Activated CD4-positive, CD25-positive, alpha-beta regulatory T cell treated with anti-CD3 and anti-CD28 coated beads, Interleukin-2, amount 50 U/mL, for 24 hours (primary cell): Measurements from ENCODE around the gene NDUFA11.
A peak's percentile ranks its signal among the peaks of the same experiment; 100 is the strongest.

Source experiments
- ATAC-seq, 2 donors: fragments of 150-1000 bp; cut with Tn5 transposase; one replicate each; pipeline ENCODE4 v1.10.0; 2021; ENCODE audit warnings: mild to moderate bottlenecking in 1 of 2, moderate library complexity in 1 of 2

The NDUFA11 gene

GRCh38 chr19:5905114-5905778, 1.7 kb upstream of the NDUFA11 start:
- ATAC-seq, result no peak

GRCh38 chr19:5904352-5905113, 943 bp upstream of the NDUFA11 start, which contains the start of gene VMAC:
VMAC (plus strand) TSS chr19:5904872; CDS start chr19:5904891, 19 bp downstream.
- ATAC-seq, result peak; percentile 82 to 86

GRCh38 chr19:5903056-5903623, 450 bp downstream of the NDUFA11 start:
- no peak for ATAC-seq

- no peak for ATAC-seq
Measured at GRCh38 chr19:5900976-5901375, 2.6 kb downstream of the NDUFA11 start.

- no peak for ATAC-seq
Measured at GRCh38 chr19:5899728-5900526, 3.7 kb downstream of the NDUFA11 start.

GRCh38 chr19:5897189-5897969, 6.2 kb downstream of the NDUFA11 start:
- no peak for ATAC-seq

- no peak for ATAC-seq
Measured at GRCh38 chr19:5896365-5897076, 7.1 kb downstream of the NDUFA11 start.

GRCh38 chr19:5895890-5896289, 7.7 kb downstream of the NDUFA11 start:
- no peak for ATAC-seq

GRCh38 chr19:5895409-5895808, 8.2 kb downstream of the NDUFA11 start:
- no peak for ATAC-seq

- no peak for ATAC-seq
Measured at GRCh38 chr19:5894704-5895349, 8.8 kb downstream of the NDUFA11 start.

- no peak for ATAC-seq
Measured at GRCh38 chr19:5893907-5894703, 9.5 kb downstream of the NDUFA11 start.

- no peak for ATAC-seq
Measured at GRCh38 chr19:5893296-5893903, 10.2 kb downstream of the NDUFA11 start.

GRCh38 chr19:5892772-5893275, 10.8 kb downstream of the NDUFA11 start:
- ATAC-seq, result no peak

GRCh38 chr19:5891938-5892771, 11.4 kb downstream of the NDUFA11 start:
- peak in 1 of 2 donors; percentile 5 for ATAC-seq

- ATAC-seq, result no peak
Measured at GRCh38 chr19:5891572-5891937, 12.0 kb downstream of the NDUFA11 start.

GRCh38 chr19:5890099-5890498, 13.5 kb downstream of the NDUFA11 start:
- ATAC-seq, result peak in 1 of 2 donors; percentile 9

GRCh38 chr19:5889288-5889971, 14.2 kb downstream of the NDUFA11 start:
- no peak for ATAC-seq
